Common myeloid progenitor, CD34-positive (primary cell): ENCODE results near the gene DHX35.

Experiments used
- CTCF ChIA-PET: fragments of 350-600 bp; sonication (Branson Sonifier 250); formaldehyde crosslinking; loops from one replicate; lab custom pipeline; 2021; ENCODE audit warnings: antibody characterized with exemption; lab: Charles Lee
- POLR2A ChIA-PET: fragments of 350-600 bp; sonication (Branson Sonifier 250); formaldehyde crosslinking; loops from one replicate; lab custom pipeline; 2021; ENCODE audit warnings: antibody characterized with exemption; lab: Charles Lee
- DNase-seq, 3 donors: peaks; one replicate each; pipeline versions ENCODE4 v3.0.0 to v3.0.0-alpha.2; 2013
- H3K27ac ChIP-seq, 2 experiments: 1 replicate in 1 of 2; 2 replicates in 1 of 2; pipeline ENCODE4 v1.7.0; 2013; ENCODE audit warnings: inconsistent platforms in 2 of 2, low read length in 2 of 2, mild to moderate bottlenecking in 2 of 2, low read depth in 1 of 2, moderate library complexity in 1 of 2; ENCODE audit not compliant: severe bottlenecking in 2 of 2, insufficient read depth in 1 of 2, poor library complexity in 1 of 2
- H3K27me3 ChIP-seq, 5 experiments: replicated peaks in 2 of 5; 1 replicate in 3 of 5; 2 replicates in 2 of 5; pipeline versions ENCODE4 v1.6.1 to v1.7.0; 2013; ENCODE audit warnings: low read length in 4 of 5, mild to moderate bottlenecking in 2 of 5, moderate library complexity in 2 of 5, inconsistent platforms in 1 of 5; ENCODE audit not compliant: insufficient read depth in 5 of 5, control insufficient read depth in 4 of 5
- H3K36me3 ChIP-seq, 4 experiments: 1 replicate in 2 of 4; 2 replicates in 2 of 4; pipeline versions ENCODE4 v1.6.1 to v1.7.0; 2013; ENCODE audit warnings: low read length in 3 of 4, control low read depth in 1 of 4, mild to moderate bottlenecking in 1 of 4; ENCODE audit not compliant: control insufficient read depth in 4 of 4, insufficient read depth in 4 of 4
- H3K4me1 ChIP-seq, 4 experiments: 1 replicate in 3 of 4; 2 replicates in 1 of 4; pipeline versions ENCODE4 v1.6.1 to v1.7.1; 2013; ENCODE audit warnings: low read length in 3 of 4, mild to moderate bottlenecking in 3 of 4, control low read depth in 1 of 4, inconsistent platforms in 1 of 4, moderate library complexity in 1 of 4; ENCODE audit not compliant: control insufficient read depth in 4 of 4, insufficient read depth in 4 of 4; ENCODE audit errors: control extremely low read depth in 1 of 4
- H3K4me3 ChIP-seq, 7 experiments: 1 replicate in 4 of 7; 2 replicates in 3 of 7; pipeline versions ENCODE4 v1.5.1 to v1.7.0; 2013; ENCODE audit warnings: mild to moderate bottlenecking in 7 of 7, low read length in 6 of 7, moderate library complexity in 6 of 7, inconsistent platforms in 2 of 7, low read depth in 2 of 7, control low read depth in 1 of 7; ENCODE audit not compliant: insufficient read depth in 4 of 7, control insufficient read depth in 1 of 7; ENCODE audit errors: extremely low read depth in 1 of 7
- H3K9me3 ChIP-seq, 5 experiments: 1 replicate in 4 of 5; 2 replicates in 1 of 5; pipeline versions ENCODE4 v1.6.1 to v1.7.1; 2013; ENCODE audit warnings: low read length in 4 of 5, mild to moderate bottlenecking in 2 of 5, inconsistent platforms in 1 of 5, low read depth in 1 of 5, moderate library complexity in 1 of 5; ENCODE audit not compliant: control insufficient read depth in 4 of 5, insufficient read depth in 2 of 5; ENCODE audit errors: control extremely low read depth in 1 of 5
- WGBS: methylation state at CpG from one replicate; pipeline ENCODE4 v1.1.5; 2013; ENCODE audit not compliant: insufficient coverage; 5-methylcytosine and 5-hydroxymethylcytosine counted together

DHX35 gene

GRCh38 chr20:38920851-38921250 lies 41.3 kb upstream of the DHX35 start:
- CTCF ChIA-PET: interaction anchor here (1.2 to 6.1 kb wide), 3 partner anchors 9 to 127 kb away, joined by 4 to 39 read pairs (median 6); no protein-coding TSS in a partner anchor
- no peaks in the 10 kb centered on the region for H3K4me1 ChIP-seq

GRCh38 chr20:38924718-38925117 lies 37.4 kb upstream of the DHX35 start:
- H3K4me1 ChIP-seq: peaks cover 9 to 27% (median 20%) of the 10 kb centered on the region in 4 experiments
- POLR2A ChIA-PET: no interaction called here
- H3K36me3 ChIP-seq: peaks cover 0 to 2% (median 0%) of the 10 kb centered on the region in 4 experiments
- H3K27me3 ChIP-seq: no peaks in the 10 kb centered on the region
- CTCF ChIA-PET: interaction anchor here (1.0 to 6.1 kb wide), 3 partner anchors 19 to 123 kb away, joined by 3 to 39 read pairs (median 11); partner anchors contain the start of gene DHX35
- no peak overlapping the region for H3K4me3 ChIP-seq
- no peak overlapping the region for H3K27ac ChIP-seq
- no peaks in the 10 kb centered on the region for H3K9me3 ChIP-seq
- 100% methylated on average over 2 of the region's 2 CpGs for WGBS
- no peak for DNase-seq

More at GRCh38 chr20:38920851-38921250, 41.3 kb upstream of the DHX35 start:
- Histone ChIP-seq H3K36me3 (peaks cover 0 to 16% (median 5%) of the 10 kb centered on the region in 4 experiments), H3K9me3 (no peaks in the 10 kb centered on the region), H3K4me3 (no peak overlapping the region), H3K27ac (no peak overlapping the region), H3K27me3 (no peaks in the 10 kb centered on the region)
- POLR2A ChIA-PET: interaction anchor here (0.6 kb wide), 1 partner anchor 181 kb away, joined by 4 read pairs; no protein-coding TSS in a partner anchor
- no peak for DNase-seq
- 98% methylated on average over 8 of the region's 9 CpGs for WGBS

- Histone ChIP-seq H3K27ac (peak within 1 kb of the TSS in 1 of 2 experiments; percentile 12), H3K36me3 (peaks cover 0 to 7% (median 2%) of the 10 kb centered on the region in 4 experiments), H3K4me3 (peak within 1 kb of the TSS; percentile 59 to 95 (median 80)), H3K4me1 (peaks cover 9 to 27% (median 20%) of the 10 kb centered on the region in 4 experiments), H3K9me3 (no peaks in the 10 kb centered on the region), H3K27me3 (no peaks in the 10 kb centered on the region)
- DNase-seq: peak; percentile 98 to 99 (median 99)
- ChIA-PET CTCF (interaction anchor here (0.6 to 2.9 kb wide), 7 partner anchors 9 to 123 kb away, joined by 3 to 11 read pairs (median 6); partner anchors contain the start of gene DHX35), POLR2A (no interaction called here)
- under 1% methylated on average over 94 of the region's 95 CpGs for WGBS
These were observed 35.8 kb upstream of the DHX35 start, which contains the start of gene FAM83D for GRCh38 chr20:38926142-38926933. Gene FAM83D, plus strand, starts transcription at chr20:38926417. Its CDS starts 26 bp downstream, at chr20:38926443.

- Histone ChIP-seq H3K27ac (peak overlapping the region in 1 of 2 experiments; percentile 12), H3K4me1 (peaks cover 9 to 27% (median 20%) of the 10 kb centered on the region in 4 experiments), H3K36me3 (peaks cover 0 to 9% (median 4%) of the 10 kb centered on the region in 4 experiments), H3K27me3 (no peaks in the 10 kb centered on the region), H3K9me3 (no peaks in the 10 kb centered on the region), H3K4me3 (peak overlapping the region; percentile 59 to 95 (median 80))
- DNase-seq: no peak
- WGBS: 14% methylated on average over 19 of the region's 27 CpGs
- ChIA-PET CTCF (interaction anchor here (0.9 to 2.9 kb wide), 7 partner anchors 9 to 122 kb away, joined by 3 to 11 read pairs (median 6); partner anchors contain the start of gene DHX35), POLR2A (no interaction called here)
These were observed 35.1 kb upstream of the DHX35 start for GRCh38 chr20:38926934-38927616.

GRCh38 chr20:38927902-38928578 lies 34.1 kb upstream of the DHX35 start:
- ChIA-PET POLR2A (no interaction called here), CTCF (interaction anchor here (1.2 to 2.0 kb wide), 3 partner anchors 9 to 35 kb away, joined by 3 to 8 read pairs (median 3); partner anchors contain the start of gene DHX35)
- peaks cover 0 to 9% (median 4%) of the 10 kb centered on the region in 4 experiments for H3K36me3 ChIP-seq
- WGBS: 88% methylated on average over 5 of the region's 5 CpGs
- DNase-seq: no peak
- H3K27ac ChIP-seq: no peak overlapping the region
- H3K4me1 ChIP-seq: peaks cover 9 to 27% (median 20%) of the 10 kb centered on the region in 4 experiments
- H3K4me3 ChIP-seq: peak overlapping the region in 5 of 7 experiments; percentile 8 to 95 (median 17)
- no peaks in the 10 kb centered on the region for H3K9me3 ChIP-seq
- H3K27me3 ChIP-seq: no peaks in the 10 kb centered on the region

GRCh38 chr20:38930242-38930569 lies 31.9 kb upstream of the DHX35 start:
- no peaks in the 10 kb centered on the region for H3K9me3 ChIP-seq
- POLR2A ChIA-PET: interaction anchor here (0.6 kb wide), 1 partner anchor 8 kb away, joined by 6 read pairs; no protein-coding TSS in a partner anchor
- WGBS: 100% methylated on average over 1 of the region's 1 CpG
- CTCF ChIA-PET: interaction anchor here (0.8 to 2.0 kb wide), 4 partner anchors 9 to 37 kb away, joined by 3 to 8 read pairs (median 4); partner anchors contain the start of gene DHX35
- H3K36me3 ChIP-seq: peaks cover 0 to 9% (median 3%) of the 10 kb centered on the region in 4 experiments
- H3K27ac ChIP-seq: no peak overlapping the region
- no peak overlapping the region for H3K4me3 ChIP-seq
- no peak for DNase-seq
- peaks cover 9 to 27% (median 20%) of the 10 kb centered on the region in 4 experiments for H3K4me1 ChIP-seq
- H3K27me3 ChIP-seq: no peaks in the 10 kb centered on the region
